Sigmoid colon (tissue), 7 donors: ENCODE data around the gene SLC8A2. TPM values are rescaled to one million over a fixed set of nuclear protein-coding genes. Genes with fewer than 3 reads are reported as not detected.

Experiments used
- DNase-seq: peaks from one replicate; pipeline ENCODE4 v3.0.0-alpha.2; 2019
- H3K27ac ChIP-seq, 4 donors: fragments of 200-600 bp; sonication (generic); one replicate each; pipeline ENCODE4 v1.5.1; 2016 to 2019; ENCODE audit warnings: mild to moderate bottlenecking in 1 of 4
- H3K27me3 ChIP-seq, 3 donors: fragments of 200-600 bp; sonication (generic); one replicate each; pipeline ENCODE4 v1.5.1; 2019; ENCODE audit warnings: mild to moderate bottlenecking in 1 of 3
- H3K36me3 ChIP-seq, 4 donors: fragments of 200-600 bp; sonication (generic); one replicate each; pipeline ENCODE4 v1.5.1; 2016 to 2019
- H3K4me1 ChIP-seq, 4 donors: fragments of 200-600 bp; sonication (generic); one replicate each; pipeline ENCODE4 v1.5.1; 2017 to 2019
- H3K4me3 ChIP-seq, 4 donors: fragments of 200-600 bp; sonication (generic); one replicate each; pipeline ENCODE4 v1.5.1; 2017 to 2019; ENCODE audit warnings: mild to moderate bottlenecking in 2 of 4, moderate library complexity in 1 of 4
- H3K9me3 ChIP-seq, 4 donors: fragments of 200-600 bp in 3 of 4; sonication (generic) in 3 of 4; one replicate each; pipeline versions ENCODE4 v1.5.1 to v1.6.1; 2013 to 2019
- EP300 ChIP-seq, 4 donors: sonication (generic); formaldehyde crosslinking; IDR thresholded peaks; one replicate each; pipeline ENCODE4 v1.6.1; 2017; ENCODE audit warnings: antibody characterized with exemption in 4 of 4
- POLR2A ChIP-seq, 2 donors: fragments of 450-650 bp; IDR thresholded peaks; one replicate each; pipeline ENCODE4 v1.6.1; 2016; ENCODE audit warnings: antibody characterized with exemption in 2 of 2, mild to moderate bottlenecking in 2 of 2, moderate library complexity in 2 of 2
- POLR2AphosphoS5 ChIP-seq, 4 donors: sonication (generic); formaldehyde crosslinking; IDR thresholded peaks; one replicate each; pipeline ENCODE4 v1.6.1; 2017; ENCODE audit warnings: antibody characterized with exemption in 4 of 4
- WGBS, 2 donors: extraction: QIAGEN DNeasy Blood & Tissue Kit; methylation state at CpG; one replicate each; pipeline ENCODE4 v1.1.7; 2013; 5-methylcytosine and 5-hydroxymethylcytosine counted together
- intact Hi-C: fragments of 100-400 bp; cut with DNase I; formaldehyde crosslinking; loops from one replicate; pipeline ENCODE4 v1.15.1; 2023
- polyA plus RNA-seq, 3 donors: library from polyadenylated mRNA; stranded (reverse); fragments of 200-250 nt; gene quantifications; one replicate each; pipeline ENCODE4 v1.2.3, GENCODE V29; 2013
- total RNA-seq, 4 donors: library from RNA; depleted of rRNA; stranded (reverse); fragments of >200 nt; gene quantifications; one replicate each; pipeline ENCODE4 v1.1.0, GENCODE V29; 2016
- TF ChIP-seq, protein P1 (sequence below), 4 experiments: fragments of 450-650 bp in 3 of 4; fragments of 200-600 bp in 1 of 4; IDR thresholded peaks; one replicate each; pipeline ENCODE4 v1.5.1; 2016 to 2019; ENCODE audit warnings: antibody characterized with exemption in 4 of 4, mild to moderate bottlenecking in 3 of 4, moderate library complexity in 2 of 4
- donor health status: healthy with polysubstance abuse.
- donor health status: Bipolar disorder and iron deficiency.
- donor health status: healthy.

SLC8A2 gene
- total and polyA plus RNA-seq, 7 donors, result 1.1 to 39.9 (median 10.0) TPM; not detected in 2

GRCh38 chr19:47381653-47382279 is 89.9 kb downstream of the SLC8A2 start:
- peaks cover 20 to 51% (median 28%) of the 10 kb centered on the region in 4 donors for H3K36me3 ChIP-seq
- intact Hi-C loops, result no loop called here
- no peaks in the 10 kb centered on the region for H3K9me3 ChIP-seq
- no peak overlapping the region for H3K27ac ChIP-seq
- WGBS, 2 donors, result 60 to 81% methylated on average over 11 of the region's 11 CpGs
- H3K4me3 ChIP-seq, result no peak overlapping the region
- peaks cover 0 to 11% (median 2%) of the 10 kb centered on the region in 4 donors for H3K4me1 ChIP-seq
- H3K27me3 ChIP-seq, result no peaks in the 10 kb centered on the region
- TF ChIP-seq, protein P1, sequence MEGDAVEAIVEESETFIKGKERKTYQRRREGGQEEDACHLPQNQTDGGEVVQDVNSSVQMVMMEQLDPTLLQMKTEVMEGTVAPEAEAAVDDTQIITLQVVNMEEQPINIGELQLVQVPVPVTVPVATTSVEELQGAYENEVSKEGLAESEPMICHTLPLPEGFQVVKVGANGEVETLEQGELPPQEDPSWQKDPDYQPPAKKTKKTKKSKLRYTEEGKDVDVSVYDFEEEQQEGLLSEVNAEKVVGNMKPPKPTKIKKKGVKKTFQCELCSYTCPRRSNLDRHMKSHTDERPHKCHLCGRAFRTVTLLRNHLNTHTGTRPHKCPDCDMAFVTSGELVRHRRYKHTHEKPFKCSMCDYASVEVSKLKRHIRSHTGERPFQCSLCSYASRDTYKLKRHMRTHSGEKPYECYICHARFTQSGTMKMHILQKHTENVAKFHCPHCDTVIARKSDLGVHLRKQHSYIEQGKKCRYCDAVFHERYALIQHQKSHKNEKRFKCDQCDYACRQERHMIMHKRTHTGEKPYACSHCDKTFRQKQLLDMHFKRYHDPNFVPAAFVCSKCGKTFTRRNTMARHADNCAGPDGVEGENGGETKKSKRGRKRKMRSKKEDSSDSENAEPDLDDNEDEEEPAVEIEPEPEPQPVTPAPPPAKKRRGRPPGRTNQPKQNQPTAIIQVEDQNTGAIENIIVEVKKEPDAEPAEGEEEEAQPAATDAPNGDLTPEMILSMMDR (IDR thresholded peaks at IDR 0.05), result no peak
- no peak for TF ChIP-seq EP300 (IDR thresholded peaks at IDR 0.05)
- no peak for TF ChIP-seq POLR2A (IDR thresholded peaks at IDR 0.05)
- no peak for TF ChIP-seq POLR2AphosphoS5 (IDR thresholded peaks at IDR 0.05)
- DNase-seq, result no peak

GRCh38 chr19:47381121-47381520 is 90.6 kb downstream of the SLC8A2 start:
- peaks cover 20 to 58% (median 33%) of the 10 kb centered on the region in 4 donors for H3K36me3 ChIP-seq
- H3K27ac ChIP-seq, result no peak overlapping the region
- H3K4me3 ChIP-seq, result no peak overlapping the region
- DNase-seq, result no peak
- H3K9me3 ChIP-seq, result no peaks in the 10 kb centered on the region
- 93 to 94% methylated on average over 14 of the region's 14 CpGs for WGBS, 2 donors
- intact Hi-C loops, result no loop called here
- TF ChIP-seq POLR2AphosphoS5 (IDR thresholded peaks at IDR 0.05) (no peak), POLR2A (IDR thresholded peaks at IDR 0.05) (no peak), EP300 (IDR thresholded peaks at IDR 0.05) (no peak)
- TF ChIP-seq, protein P1 (IDR thresholded peaks at IDR 0.05), result no peak
- H3K27me3 ChIP-seq, result no peaks in the 10 kb centered on the region
- H3K4me1 ChIP-seq, result peaks cover 0 to 15% (median 2%) of the 10 kb centered on the region in 4 donors

GRCh38 chr19:47380559-47380958 is 91.1 kb downstream of the SLC8A2 start:
- H3K4me3 ChIP-seq, result no peak overlapping the region
- TF ChIP-seq POLR2AphosphoS5 (IDR thresholded peaks at IDR 0.05) (no peak), POLR2A (IDR thresholded peaks at IDR 0.05) (no peak), EP300 (IDR thresholded peaks at IDR 0.05) (no peak)
- TF ChIP-seq, protein P1 (IDR thresholded peaks at IDR 0.05), result no peak
- DNase-seq, result no peak
- no peaks in the 10 kb centered on the region for H3K9me3 ChIP-seq
- intact Hi-C loops, result no loop called here
- H3K4me1 ChIP-seq, result peaks cover 0 to 15% (median 2%) of the 10 kb centered on the region in 4 donors
- no peak overlapping the region for H3K27ac ChIP-seq
- peaks cover 24 to 63% (median 39%) of the 10 kb centered on the region in 4 donors for H3K36me3 ChIP-seq
- no peaks in the 10 kb centered on the region for H3K27me3 ChIP-seq
- 94% methylated on average over 6 of the region's 6 CpGs for WGBS, 2 donors

- WGBS, 2 donors, result 94 to 95% methylated on average over 23 of the region's 23 CpGs
- no peak for DNase-seq
- Histone ChIP-seq H3K27me3 (no peaks in the 10 kb centered on the region), H3K4me1 (peaks cover 0 to 15% (median 2%) of the 10 kb centered on the region in 4 donors), H3K27ac (no peak overlapping the region), H3K9me3 (no peaks in the 10 kb centered on the region), H3K36me3 (peaks cover 33 to 74% (median 50%) of the 10 kb centered on the region in 4 donors), H3K4me3 (no peak overlapping the region)
- TF ChIP-seq EP300 (IDR thresholded peaks at IDR 0.05), result no peak
- no peak for TF ChIP-seq POLR2AphosphoS5 (IDR thresholded peaks at IDR 0.05)
- no peak for TF ChIP-seq POLR2A (IDR thresholded peaks at IDR 0.05)
- TF ChIP-seq, protein P1 (IDR thresholded peaks at IDR 0.05), result no peak
- intact Hi-C loops, result no loop called here
Measured at GRCh38 chr19:47379381-47379938, 92.2 kb downstream of the SLC8A2 start.
